ENCODE data around the gene OXTR.

Gene OXTR

GRCh38 chr3:8767256-8767666 lies 2.2 kb downstream of the OXTR start:
- DNase-seq = no peak

- DNase-seq = no peak
Measured at GRCh38 chr3:8766148-8766547, 3.3 kb downstream of the OXTR start.

GRCh38 chr3:8765528-8765927 lies 3.9 kb downstream of the OXTR start:
- no peak for DNase-seq

GRCh38 chr3:8764528-8764927 lies 4.9 kb downstream of the OXTR start:
- no peak for DNase-seq

GRCh38 chr3:8762607-8763377 lies 6.6 kb downstream of the OXTR start:
- no peak for DNase-seq

GRCh38 chr3:8761866-8762265 lies 7.5 kb downstream of the OXTR start:
- DNase-seq = no peak

GRCh38 chr3:8760506-8760905 lies 8.9 kb downstream of the OXTR start:
- no peak for DNase-seq

- DNase-seq = no peak
Measured at GRCh38 chr3:8760091-8760490, 9.3 kb downstream of the OXTR start.

GRCh38 chr3:8759038-8759707 lies 10.2 kb downstream of the OXTR start:
- DNase-seq = no peak

- no peak for DNase-seq
Measured at GRCh38 chr3:8757551-8758518, 11.6 kb downstream of the OXTR start.

- DNase-seq = no peak
Measured at GRCh38 chr3:8756671-8757070, 12.7 kb downstream of the OXTR start.

GRCh38 chr3:8755564-8756237 lies 13.7 kb downstream of the OXTR start:
- DNase-seq = no peak

GRCh38 chr3:8755097-8755496 lies 14.3 kb downstream of the OXTR start:
- DNase-seq = no peak

- no peak for DNase-seq
Measured at GRCh38 chr3:8752832-8753231, 16.6 kb downstream of the OXTR start.

- DNase-seq = no peak
Measured at GRCh38 chr3:8749316-8749715, 20.1 kb downstream of the OXTR start.

- no peak for DNase-seq
Measured at GRCh38 chr3:8746780-8747345, 22.6 kb downstream of the OXTR start.

GRCh38 chr3:8745619-8746370 lies 23.6 kb downstream of the OXTR start:
- DNase-seq = no peak

GRCh38 chr3:8743911-8744310 lies 25.5 kb downstream of the OXTR start:
- no peak for DNase-seq

GRCh38 chr3:8743021-8743601 lies 26.3 kb downstream of the OXTR start:
- no peak for DNase-seq

- no peak for DNase-seq
Measured at GRCh38 chr3:8741581-8742261, 27.7 kb downstream of the OXTR start.

Measured in GOT3 (cell line).